ENCODE data around the gene CD300LG. TPM values are rescaled to one million over a fixed set of nuclear protein-coding genes. Genes with fewer than 3 reads are reported as not detected.
"Not testable (repeated sequence)": the region's sequence is repeated elsewhere in the genome, so short reads cannot be mapped to it uniquely, and the experiment has no call there.

Gene CD300LG
- total RNA-seq, 3 donors from 2014 or later (not counting 1 experiment from before 2014, with no cell fraction given): not detected

DNA sequence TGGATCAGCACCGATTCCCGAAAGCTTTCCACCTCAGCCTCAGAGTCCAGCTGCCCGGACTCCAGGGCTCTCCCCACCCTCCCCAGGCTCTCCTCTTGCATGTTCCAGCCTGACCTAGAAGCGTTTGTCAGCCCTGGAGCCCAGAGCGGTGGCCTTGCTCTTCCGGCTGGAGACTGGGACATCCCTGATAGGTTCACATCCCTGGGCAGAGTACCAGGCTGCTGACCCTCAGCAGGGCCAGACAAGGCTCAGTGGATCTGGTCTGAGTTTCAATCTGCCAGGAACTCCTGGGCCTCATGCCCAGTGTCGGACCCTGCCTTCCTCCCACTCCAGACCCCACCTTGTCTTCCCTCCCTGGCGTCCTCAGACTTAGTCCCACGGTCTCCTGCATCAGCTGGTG lies 15.0 kb downstream of the CD300LG start:
- 90% methylated on average over 9 of the region's 9 CpGs for WGBS (ENCODE audit: insufficient coverage)
- intact Hi-C loops (cut with micrococcal nuclease): no loop called here
- no peak overlapping the region for H3K27ac Mint-ChIP-seq

DNA sequence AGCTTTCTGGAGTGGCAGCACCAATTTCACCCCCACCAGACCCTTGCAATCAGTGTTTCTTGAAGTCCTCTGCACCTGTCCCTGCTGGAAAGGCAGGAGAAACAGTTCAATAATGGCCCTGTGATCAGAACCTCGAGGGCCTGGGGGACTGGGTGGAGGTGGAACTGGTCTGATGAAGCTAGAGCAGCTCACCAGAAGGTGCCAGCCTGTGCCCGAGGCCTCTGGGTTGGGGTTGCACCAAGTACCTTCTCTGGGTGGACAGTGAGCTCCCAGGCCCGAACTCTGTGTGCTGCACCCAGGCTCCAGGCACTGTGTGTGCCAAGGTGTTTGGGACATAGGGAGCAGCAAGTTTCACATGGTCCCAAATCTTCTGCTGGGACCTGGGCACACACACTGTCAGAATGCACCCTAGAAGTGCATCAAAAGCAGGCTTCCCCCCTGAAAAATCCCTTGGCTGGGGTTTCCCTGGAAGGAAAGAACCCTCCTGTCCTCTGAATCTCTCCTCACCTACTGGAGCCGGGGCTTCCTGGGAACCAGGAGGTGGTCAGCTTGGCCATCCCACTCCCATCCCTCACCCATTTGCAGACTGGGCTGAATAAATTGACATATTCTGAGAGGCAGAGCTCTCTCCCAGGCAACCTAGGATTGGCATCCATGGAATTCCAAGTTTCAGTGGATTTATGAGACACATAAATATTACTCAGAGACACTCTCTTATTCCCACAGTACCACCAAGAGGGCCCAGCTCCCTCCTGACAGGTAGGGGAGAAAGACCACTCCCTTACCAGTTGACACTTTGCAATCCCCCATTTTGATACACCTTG lies 17.4 kb downstream of the CD300LG start:
- no peaks in the 10 kb centered on the region for H3K36me3 Mint-ChIP-seq
- H3K27me3 Mint-ChIP-seq (ENCODE audit: low read depth in 2 of 2): peaks cover 8 to 13% of the 10 kb centered on the region in 2 donors
- Histone ChIP-seq H3K4me1 (ENCODE audit: control insufficient read depth, insufficient read depth, low read length) (no peaks in the 10 kb centered on the region), H3K27ac (ENCODE audit: low read length) (no peak overlapping the region), H3K27me3 (ENCODE audit: control insufficient read depth, insufficient read depth, low read length) (no peaks in the 10 kb centered on the region), H3K36me3 (ENCODE audit: control insufficient read depth, insufficient read depth, low read length) (no peaks in the 10 kb centered on the region), H3K9me3 (ENCODE audit: control insufficient read depth, insufficient read depth, low read length) (no peaks in the 10 kb centered on the region), H3K4me3 (ENCODE audit: low read length) (no peak overlapping the region)
- no peak overlapping the region for H3K4me3 Mint-ChIP-seq
- intact Hi-C loops (cut with micrococcal nuclease): no loop called here
- H3K9me3 Mint-ChIP-seq: no peaks in the 10 kb centered on the region
- TF ChIP-seq, protein P1, sequence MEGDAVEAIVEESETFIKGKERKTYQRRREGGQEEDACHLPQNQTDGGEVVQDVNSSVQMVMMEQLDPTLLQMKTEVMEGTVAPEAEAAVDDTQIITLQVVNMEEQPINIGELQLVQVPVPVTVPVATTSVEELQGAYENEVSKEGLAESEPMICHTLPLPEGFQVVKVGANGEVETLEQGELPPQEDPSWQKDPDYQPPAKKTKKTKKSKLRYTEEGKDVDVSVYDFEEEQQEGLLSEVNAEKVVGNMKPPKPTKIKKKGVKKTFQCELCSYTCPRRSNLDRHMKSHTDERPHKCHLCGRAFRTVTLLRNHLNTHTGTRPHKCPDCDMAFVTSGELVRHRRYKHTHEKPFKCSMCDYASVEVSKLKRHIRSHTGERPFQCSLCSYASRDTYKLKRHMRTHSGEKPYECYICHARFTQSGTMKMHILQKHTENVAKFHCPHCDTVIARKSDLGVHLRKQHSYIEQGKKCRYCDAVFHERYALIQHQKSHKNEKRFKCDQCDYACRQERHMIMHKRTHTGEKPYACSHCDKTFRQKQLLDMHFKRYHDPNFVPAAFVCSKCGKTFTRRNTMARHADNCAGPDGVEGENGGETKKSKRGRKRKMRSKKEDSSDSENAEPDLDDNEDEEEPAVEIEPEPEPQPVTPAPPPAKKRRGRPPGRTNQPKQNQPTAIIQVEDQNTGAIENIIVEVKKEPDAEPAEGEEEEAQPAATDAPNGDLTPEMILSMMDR (IDR thresholded peaks at IDR 0.05): no peak
- no peak for ATAC-seq
- DNase-seq: no peak
- no peaks in the 10 kb centered on the region for H3K4me1 Mint-ChIP-seq
- 78% methylated on average over 4 of the region's 4 CpGs for WGBS (ENCODE audit: insufficient coverage)
- H3K27ac Mint-ChIP-seq: no peak overlapping the region

More for the DNA sequence above, 15.0 kb downstream of the CD300LG start:
- no peaks in the 10 kb centered on the region for H3K9me3 Mint-ChIP-seq
- DNase-seq (no peak), ATAC-seq (no peak)
- peaks cover 3% of the 10 kb centered on the region for H3K9me3 ChIP-seq (ENCODE audit: control insufficient read depth, insufficient read depth, low read length)
- no peak overlapping the region for H3K4me3 Mint-ChIP-seq
- no peak overlapping the region for H3K4me3 ChIP-seq (ENCODE audit: low read length)
- no peaks in the 10 kb centered on the region for H3K4me1 ChIP-seq (ENCODE audit: control insufficient read depth, insufficient read depth, low read length)
- H3K27me3 Mint-ChIP-seq (ENCODE audit: low read depth in 2 of 2): peaks cover 0 to 4% of the 10 kb centered on the region in 2 donors
- H3K27me3 ChIP-seq (ENCODE audit: control insufficient read depth, insufficient read depth, low read length): peaks cover 2% of the 10 kb centered on the region
- TF ChIP-seq, protein P1 (IDR thresholded peaks at IDR 0.05): no peak
- no peaks in the 10 kb centered on the region for H3K36me3 Mint-ChIP-seq
- H3K36me3 ChIP-seq (ENCODE audit: control insufficient read depth, insufficient read depth, low read length): no peaks in the 10 kb centered on the region
- H3K4me1 Mint-ChIP-seq: no peaks in the 10 kb centered on the region
- no peak overlapping the region for H3K27ac ChIP-seq (ENCODE audit: low read length)

- Histone ChIP-seq H3K4me1 (ENCODE audit: control insufficient read depth, insufficient read depth, low read length) (no peaks in the 10 kb centered on the region), H3K27me3 (ENCODE audit: control insufficient read depth, insufficient read depth, low read length) (peaks cover 6% of the 10 kb centered on the region), H3K27ac (ENCODE audit: low read length) (no peak overlapping the region), H3K9me3 (ENCODE audit: control insufficient read depth, insufficient read depth, low read length) (no peaks in the 10 kb centered on the region), H3K36me3 (ENCODE audit: control insufficient read depth, insufficient read depth, low read length) (no peaks in the 10 kb centered on the region), H3K4me3 (ENCODE audit: low read length) (no peak overlapping the region)
- ATAC-seq: no peak
- intact Hi-C loops (cut with micrococcal nuclease): no loop called here
- TF ChIP-seq, protein P1 (IDR thresholded peaks at IDR 0.05): no peak
- no peaks in the 10 kb centered on the region for H3K9me3 Mint-ChIP-seq
- H3K4me3 Mint-ChIP-seq: no peak overlapping the region
- no peak for DNase-seq
- no peaks in the 10 kb centered on the region for H3K4me1 Mint-ChIP-seq
- no peak overlapping the region for H3K27ac Mint-ChIP-seq
- no peaks in the 10 kb centered on the region for H3K36me3 Mint-ChIP-seq
- 73% methylated on average over 10 of the region's 10 CpGs for WGBS (ENCODE audit: insufficient coverage)
- H3K27me3 Mint-ChIP-seq (ENCODE audit: low read depth in 2 of 2): peaks cover 12 to 32% of the 10 kb centered on the region in 2 donors
These were observed 21.4 kb downstream of the CD300LG start for GRCh38 chr17:43868226-43868994.

GRCh38 chr17:43869031-43869430 lies 22.1 kb downstream of the CD300LG start:
- H3K9me3 Mint-ChIP-seq; H3K4me1 Mint-ChIP-seq; H3K4me3 Mint-ChIP-seq; H3K4me1 ChIP-seq (ENCODE audit: control insufficient read depth, insufficient read depth, low read length); H3K27ac Mint-ChIP-seq; H3K27me3 ChIP-seq (ENCODE audit: control insufficient read depth, insufficient read depth, low read length); H3K36me3 Mint-ChIP-seq; H3K4me3 ChIP-seq (ENCODE audit: low read length); H3K9me3 ChIP-seq (ENCODE audit: control insufficient read depth, insufficient read depth, low read length); H3K27ac ChIP-seq (ENCODE audit: low read length); intact Hi-C loops (cut with micrococcal nuclease); H3K36me3 ChIP-seq (ENCODE audit: control insufficient read depth, insufficient read depth, low read length); ATAC-seq; DNase-seq: not testable (repeated sequence)
- H3K27me3 Mint-ChIP-seq (ENCODE audit: low read depth in 2 of 2): peaks cover 16 to 38% of the 10 kb centered on the region in 2 donors
- 73% methylated on average over 6 of the region's 6 CpGs for WGBS (ENCODE audit: insufficient coverage)

Data from natural killer cell (primary cell).